HCT116 (cell line): ENCODE measurements around the gene SLC28A3.

Experiments used
- EZH2 ChIP-seq: fragments of 200-600 bp; sonication (generic); IDR thresholded peaks from 2 replicates; pipeline ENCODE4 v1.6.1; 2017; ENCODE audit warnings: antibody characterized with exemption, mixed run types
- EZH2phosphoT487 ChIP-seq: fragments of 200-600 bp; IDR thresholded peaks from 2 replicates; pipeline ENCODE4 v1.6.1; 2018; ENCODE audit warnings: antibody characterized with exemption, borderline replicate concordance
- POLR2A ChIP-seq: IDR thresholded peaks from 2 replicates; pipeline ENCODE4 v1.7.0; 2011; ENCODE audit warnings: borderline replicate concordance; ENCODE audit not compliant: insufficient read depth, insufficient read length; ENCODE audit errors: extremely low read depth
- SIN3A ChIP-seq: IDR thresholded peaks from 2 replicates; pipeline ENCODE4 v1.6.1; 2012; ENCODE audit warnings: low read depth
- SRF ChIP-seq: IDR thresholded peaks from 2 replicates; pipeline ENCODE4 v1.6.1; 2012; ENCODE audit warnings: low read depth
- TF ChIP-seq, protein P1 (sequence below): IDR thresholded peaks from 2 replicates; pipeline ENCODE4 v1.6.1; 2012; ENCODE audit warnings: low read depth
- TF ChIP-seq, protein P2 (sequence below), 3 experiments: fragments of 200-600 bp in 1 of 3; sonication (generic) in 1 of 3; IDR thresholded peaks in 2 of 3; conservative IDR thresholded peaks in 1 of 3; 2 replicates each; pipeline ENCODE4 v1.5.1; 2012 to 2017; ENCODE audit warnings: low read depth in 2 of 3, low read length in 2 of 3, antibody characterized with exemption in 1 of 3, borderline replicate concordance in 1 of 3, control low read depth in 1 of 3, mild to moderate bottlenecking in 1 of 3, mixed read lengths in 1 of 3, mixed run types in 1 of 3, moderate library complexity in 1 of 3; ENCODE audit not compliant: insufficient read depth in 1 of 3
- TF ChIP-seq, protein P3 (sequence below): IDR thresholded peaks from 2 replicates; pipeline ENCODE4 v1.6.1; 2012

DNA sequence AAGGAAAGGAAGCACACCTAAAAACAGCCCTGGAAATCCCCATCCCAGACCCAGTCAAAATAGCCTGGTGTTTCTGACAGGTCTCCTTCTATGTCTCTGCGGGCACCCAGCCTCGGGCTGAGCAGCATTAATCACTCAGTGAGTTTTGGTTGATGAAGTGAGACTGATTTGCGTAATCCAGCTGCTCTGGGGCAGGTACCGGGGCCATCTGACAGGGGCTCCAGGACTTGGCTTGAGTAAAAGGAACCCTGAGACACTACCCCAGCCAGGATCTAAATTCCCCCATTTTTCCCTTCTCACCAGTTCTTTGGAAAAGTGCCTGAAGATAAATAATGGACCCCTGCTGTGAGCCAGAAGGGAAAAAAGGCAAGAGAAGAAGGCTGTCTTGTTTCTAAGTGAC is 596 bp downstream of the SLC28A3 start:
- no peak for TF ChIP-seq EZH2
- TF ChIP-seq, protein P1, sequence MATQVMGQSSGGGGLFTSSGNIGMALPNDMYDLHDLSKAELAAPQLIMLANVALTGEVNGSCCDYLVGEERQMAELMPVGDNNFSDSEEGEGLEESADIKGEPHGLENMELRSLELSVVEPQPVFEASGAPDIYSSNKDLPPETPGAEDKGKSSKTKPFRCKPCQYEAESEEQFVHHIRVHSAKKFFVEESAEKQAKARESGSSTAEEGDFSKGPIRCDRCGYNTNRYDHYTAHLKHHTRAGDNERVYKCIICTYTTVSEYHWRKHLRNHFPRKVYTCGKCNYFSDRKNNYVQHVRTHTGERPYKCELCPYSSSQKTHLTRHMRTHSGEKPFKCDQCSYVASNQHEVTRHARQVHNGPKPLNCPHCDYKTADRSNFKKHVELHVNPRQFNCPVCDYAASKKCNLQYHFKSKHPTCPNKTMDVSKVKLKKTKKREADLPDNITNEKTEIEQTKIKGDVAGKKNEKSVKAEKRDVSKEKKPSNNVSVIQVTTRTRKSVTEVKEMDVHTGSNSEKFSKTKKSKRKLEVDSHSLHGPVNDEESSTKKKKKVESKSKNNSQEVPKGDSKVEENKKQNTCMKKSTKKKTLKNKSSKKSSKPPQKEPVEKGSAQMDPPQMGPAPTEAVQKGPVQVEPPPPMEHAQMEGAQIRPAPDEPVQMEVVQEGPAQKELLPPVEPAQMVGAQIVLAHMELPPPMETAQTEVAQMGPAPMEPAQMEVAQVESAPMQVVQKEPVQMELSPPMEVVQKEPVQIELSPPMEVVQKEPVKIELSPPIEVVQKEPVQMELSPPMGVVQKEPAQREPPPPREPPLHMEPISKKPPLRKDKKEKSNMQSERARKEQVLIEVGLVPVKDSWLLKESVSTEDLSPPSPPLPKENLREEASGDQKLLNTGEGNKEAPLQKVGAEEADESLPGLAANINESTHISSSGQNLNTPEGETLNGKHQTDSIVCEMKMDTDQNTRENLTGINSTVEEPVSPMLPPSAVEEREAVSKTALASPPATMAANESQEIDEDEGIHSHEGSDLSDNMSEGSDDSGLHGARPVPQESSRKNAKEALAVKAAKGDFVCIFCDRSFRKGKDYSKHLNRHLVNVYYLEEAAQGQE, result no peak
- TF ChIP-seq POLR2A, result no peak
- TF ChIP-seq, protein P2, sequence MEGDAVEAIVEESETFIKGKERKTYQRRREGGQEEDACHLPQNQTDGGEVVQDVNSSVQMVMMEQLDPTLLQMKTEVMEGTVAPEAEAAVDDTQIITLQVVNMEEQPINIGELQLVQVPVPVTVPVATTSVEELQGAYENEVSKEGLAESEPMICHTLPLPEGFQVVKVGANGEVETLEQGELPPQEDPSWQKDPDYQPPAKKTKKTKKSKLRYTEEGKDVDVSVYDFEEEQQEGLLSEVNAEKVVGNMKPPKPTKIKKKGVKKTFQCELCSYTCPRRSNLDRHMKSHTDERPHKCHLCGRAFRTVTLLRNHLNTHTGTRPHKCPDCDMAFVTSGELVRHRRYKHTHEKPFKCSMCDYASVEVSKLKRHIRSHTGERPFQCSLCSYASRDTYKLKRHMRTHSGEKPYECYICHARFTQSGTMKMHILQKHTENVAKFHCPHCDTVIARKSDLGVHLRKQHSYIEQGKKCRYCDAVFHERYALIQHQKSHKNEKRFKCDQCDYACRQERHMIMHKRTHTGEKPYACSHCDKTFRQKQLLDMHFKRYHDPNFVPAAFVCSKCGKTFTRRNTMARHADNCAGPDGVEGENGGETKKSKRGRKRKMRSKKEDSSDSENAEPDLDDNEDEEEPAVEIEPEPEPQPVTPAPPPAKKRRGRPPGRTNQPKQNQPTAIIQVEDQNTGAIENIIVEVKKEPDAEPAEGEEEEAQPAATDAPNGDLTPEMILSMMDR (IDR thresholded peaks at IDR 0.05 in 2 of 3, conservative IDR thresholded peaks at IDR 0.05 in 1 of 3; ENCODE audit: borderline replicate concordance in 1 of 3, insufficient read depth in 1 of 3, low read depth in 2 of 3, low read length in 2 of 3), result no peak
- TF ChIP-seq SIN3A, result no peak
- no peak for TF ChIP-seq EZH2phosphoT487
- TF ChIP-seq, protein P3, sequence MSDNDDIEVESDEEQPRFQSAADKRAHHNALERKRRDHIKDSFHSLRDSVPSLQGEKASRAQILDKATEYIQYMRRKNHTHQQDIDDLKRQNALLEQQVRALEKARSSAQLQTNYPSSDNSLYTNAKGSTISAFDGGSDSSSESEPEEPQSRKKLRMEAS, result no peak
- no peak for TF ChIP-seq SRF
